Coronary artery (tissue), 2 donors: ENCODE results near the gene LRRC25.

ENCODE experiments used
- DNase-seq: peaks from one replicate; pipeline ENCODE4 v3.0.0-alpha.2; 2017; ENCODE audit warnings: low spot score
- H3K27ac ChIP-seq, 2 donors: fragments of 200-600 bp; sonication (generic); one replicate each; pipeline ENCODE4 v1.5.1; 2016 to 2019
- H3K4me3 ChIP-seq: fragments of 200-600 bp; sonication (generic); 2 replicates; pipeline ENCODE4 v1.5.1; 2016; ENCODE audit warnings: mild to moderate bottlenecking, moderate library complexity
- CTCF ChIP-seq: fragments of 200-600 bp; sonication (generic); IDR thresholded peaks from one replicate; pipeline ENCODE4 v1.5.1; 2019; ENCODE audit warnings: antibody characterized with exemption

Gene LRRC25

GRCh38 chr19:18439025-18439909, 41.8 kb upstream of the LRRC25 start:
- Histone ChIP-seq H3K4me3 (no peak overlapping the region), H3K27ac (peak overlapping the region; percentile 90 to 95)
- no peak for DNase-seq
- TF ChIP-seq CTCF, result no peak

GRCh38 chr19:18438331-18439024, 41.1 kb upstream of the LRRC25 start:
- Histone ChIP-seq H3K27ac (peak overlapping the region; percentile 90 to 95), H3K4me3 (peak overlapping the region; percentile 86)
- no peak for TF ChIP-seq CTCF
- peak; percentile 93 for DNase-seq

- Histone ChIP-seq H3K4me3 (peak within 1 kb of the TSS; percentile 86), H3K27ac (peak within 1 kb of the TSS; percentile 90 to 95)
- no peak for DNase-seq
- TF ChIP-seq CTCF, result no peak
Observed at GRCh38 chr19:18437491-18438330, 40.3 kb upstream of the LRRC25 start, which contains the start of gene ISYNA1. Gene ISYNA1, minus strand, starts transcription at chr19:18438133. Its CDS starts 154 bp downstream, at chr19:18437979.

- H3K27ac ChIP-seq, result peak overlapping the region; percentile 90 to 95
- TF ChIP-seq CTCF, result no peak
- peak overlapping the region; percentile 86 for H3K4me3 ChIP-seq
- DNase-seq, result peak; percentile 92
Observed at GRCh38 chr19:18436671-18437490, 39.5 kb upstream of the LRRC25 start.

GRCh38 chr19:18435842-18436670, 38.6 kb upstream of the LRRC25 start:
- no peak for TF ChIP-seq CTCF
- no peak for DNase-seq
- Histone ChIP-seq H3K4me3 (peak overlapping the region; percentile 86), H3K27ac (peak overlapping the region in 1 of 2 donors; percentile 95)
